ENCODE results near the gene PIK3C3.

DNA sequence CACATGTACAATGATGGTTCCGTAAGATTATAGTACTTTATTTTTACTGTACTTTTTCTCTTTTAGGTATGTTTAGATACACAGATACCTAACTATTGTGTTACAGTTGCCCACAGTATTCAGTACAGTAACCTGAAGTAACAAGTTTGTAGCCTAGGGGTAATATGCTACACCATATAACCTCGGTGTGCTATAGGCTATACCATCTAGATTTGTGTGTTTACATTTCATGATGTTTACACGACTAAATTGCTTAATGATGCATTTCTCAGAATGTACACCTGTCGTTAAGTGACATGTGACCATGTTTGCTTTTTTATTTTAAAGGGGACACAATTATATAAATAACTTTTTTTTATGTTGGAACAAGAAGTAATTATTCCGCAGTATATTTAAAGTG, 34.5 kb downstream of the PIK3C3 start:
- TF ChIP-seq, protein P1, sequence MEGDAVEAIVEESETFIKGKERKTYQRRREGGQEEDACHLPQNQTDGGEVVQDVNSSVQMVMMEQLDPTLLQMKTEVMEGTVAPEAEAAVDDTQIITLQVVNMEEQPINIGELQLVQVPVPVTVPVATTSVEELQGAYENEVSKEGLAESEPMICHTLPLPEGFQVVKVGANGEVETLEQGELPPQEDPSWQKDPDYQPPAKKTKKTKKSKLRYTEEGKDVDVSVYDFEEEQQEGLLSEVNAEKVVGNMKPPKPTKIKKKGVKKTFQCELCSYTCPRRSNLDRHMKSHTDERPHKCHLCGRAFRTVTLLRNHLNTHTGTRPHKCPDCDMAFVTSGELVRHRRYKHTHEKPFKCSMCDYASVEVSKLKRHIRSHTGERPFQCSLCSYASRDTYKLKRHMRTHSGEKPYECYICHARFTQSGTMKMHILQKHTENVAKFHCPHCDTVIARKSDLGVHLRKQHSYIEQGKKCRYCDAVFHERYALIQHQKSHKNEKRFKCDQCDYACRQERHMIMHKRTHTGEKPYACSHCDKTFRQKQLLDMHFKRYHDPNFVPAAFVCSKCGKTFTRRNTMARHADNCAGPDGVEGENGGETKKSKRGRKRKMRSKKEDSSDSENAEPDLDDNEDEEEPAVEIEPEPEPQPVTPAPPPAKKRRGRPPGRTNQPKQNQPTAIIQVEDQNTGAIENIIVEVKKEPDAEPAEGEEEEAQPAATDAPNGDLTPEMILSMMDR (IDR thresholded peaks at IDR 0.05): no peak
- no peak for TF ChIP-seq POLR2A (IDR thresholded peaks at IDR 0.05)

Data from suprapubic skin (tissue), 3 donors.